Smooth muscle cell (in vitro differentiated cells): ENCODE data around the gene ARHGEF11. TPM values are rescaled to one million over a fixed set of nuclear protein-coding genes. Genes with fewer than 3 reads are reported as not detected.

Experiments
- DNase-seq: peaks from one replicate; lab custom pipeline; 2025; ENCODE audit not compliant: unreplicated experiment; lab: John Stamatoyannopoulos, UW
- H2AFZ ChIP-seq: fragments of 200-600 bp; sonication (generic); 2 replicates; pipeline ENCODE4 v1.6.0; 2016; ENCODE audit warnings: antibody characterized with exemption, low read depth, mild to moderate bottlenecking
- H3F3A ChIP-seq: fragments of 200-600 bp; sonication (generic); 2 replicates; pipeline ENCODE4 v1.6.0; 2017; ENCODE audit warnings: antibody characterized with exemption, low read depth
- H3K27ac ChIP-seq: fragments of 200-600 bp; sonication (generic); 2 replicates; pipeline ENCODE4 v1.5.1; 2016; ENCODE audit warnings: low read depth, mild to moderate bottlenecking
- H3K27me3 ChIP-seq: fragments of 200-600 bp; sonication (generic); 2 replicates; pipeline ENCODE4 v1.6.1; 2016; ENCODE audit warnings: low read depth, mild to moderate bottlenecking
- H3K36me3 ChIP-seq: fragments of 200-600 bp; sonication (generic); 2 replicates; pipeline ENCODE4 v1.5.1; 2016; ENCODE audit warnings: low read depth
- H3K4me1 ChIP-seq: fragments of 200-600 bp; sonication (generic); 2 replicates; pipeline ENCODE4 v1.5.1; 2016; ENCODE audit warnings: low read depth
- H3K4me2 ChIP-seq: fragments of 200-600 bp; sonication (generic); 2 replicates; pipeline ENCODE4 v1.6.0; 2016; ENCODE audit warnings: mild to moderate bottlenecking
- H3K4me3 ChIP-seq: fragments of 200-600 bp; sonication (generic); 2 replicates; pipeline ENCODE4 v1.5.1; 2016; ENCODE audit warnings: mild to moderate bottlenecking
- H3K79me2 ChIP-seq: fragments of 200-600 bp; sonication (generic); 2 replicates; pipeline ENCODE4 v1.6.0; 2016; ENCODE audit warnings: low read depth, mild to moderate bottlenecking
- H3K9ac ChIP-seq: fragments of 200-600 bp; sonication (generic); 2 replicates; pipeline ENCODE4 v1.6.0; 2016; ENCODE audit warnings: low read depth
- H3K9me3 ChIP-seq: fragments of 200-600 bp; sonication (generic); replicated peaks from 2 replicates; pipeline ENCODE4 v1.5.1; 2016; ENCODE audit warnings: low read depth
- H4K20me1 ChIP-seq: fragments of 200-600 bp; sonication (generic); 2 replicates; pipeline ENCODE4 v1.6.0; 2016; ENCODE audit warnings: low read depth
- WGBS: methylation state at CpG from one replicate; pipeline ENCODE4 v1.1.7; 2016; ENCODE audit warnings: low lambda C conversion rate; 5-methylcytosine and 5-hydroxymethylcytosine counted together
- polyA plus RNA-seq: library from polyadenylated mRNA; unstranded; fragments of >200 nt; fragmentation: Nextera tagmentation; extraction: Ambion mirVana; gene quantifications from 2 replicates; pipeline ENCODE4 v1.2.1, GENCODE V29; 2016
- total RNA-seq: library from RNA; depleted of rRNA; stranded (reverse); fragments of >200 nt; gene quantifications from 2 replicates; pipeline ENCODE4 v1.2.3, GENCODE V29; 2014
- TF ChIP-seq, protein P1 (sequence below): fragments of 200-600 bp; sonication (generic); IDR thresholded peaks from 2 replicates; pipeline ENCODE4 v1.5.1; 2017; ENCODE audit warnings: borderline replicate concordance, mild to moderate bottlenecking, antibody characterized with exemption; ENCODE audit not compliant: insufficient read depth, poor library complexity, severe bottlenecking

ARHGEF11 gene
- total and polyA plus RNA-seq, 2 experiments from 2014 or later: 15.1 to 20.1 TPM

DNA sequence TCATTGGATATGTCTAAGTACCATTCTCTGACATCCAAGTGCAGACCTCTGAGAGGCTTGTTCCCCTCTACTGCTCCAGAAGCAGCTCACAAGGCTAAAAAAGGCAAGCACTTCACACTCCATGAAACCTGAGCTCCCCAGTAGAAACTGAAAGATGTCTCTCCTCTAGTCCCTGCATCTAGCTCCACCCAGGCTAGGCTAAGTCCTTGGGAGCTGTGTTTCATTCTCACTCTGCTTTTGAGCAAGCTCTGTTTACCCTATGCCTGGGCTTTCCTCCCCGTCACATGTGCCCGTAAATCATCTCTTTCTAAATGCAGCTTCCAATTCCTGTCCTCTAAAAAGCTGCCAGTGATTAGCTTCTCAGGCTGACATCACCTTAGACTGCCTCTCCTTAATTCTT lies 86.1 kb downstream of the ARHGEF11 start:
- WGBS: 44% methylated on average over 2 of the region's 2 CpGs
- H3K27ac ChIP-seq: no peak overlapping the region
- H2AFZ ChIP-seq: no peak overlapping the region
- no peaks in the 10 kb centered on the region for H3K9me3 ChIP-seq
- no peaks in the 10 kb centered on the region for H3F3A ChIP-seq
- H3K4me2 ChIP-seq: no peak overlapping the region
- no peak overlapping the region for H3K4me3 ChIP-seq
- no peaks in the 10 kb centered on the region for H4K20me1 ChIP-seq
- no peaks in the 10 kb centered on the region for H3K79me2 ChIP-seq
- no peak for DNase-seq
- H3K27me3 ChIP-seq: no peaks in the 10 kb centered on the region
- peaks cover 17% of the 10 kb centered on the region for H3K36me3 ChIP-seq
- TF ChIP-seq, protein P1, sequence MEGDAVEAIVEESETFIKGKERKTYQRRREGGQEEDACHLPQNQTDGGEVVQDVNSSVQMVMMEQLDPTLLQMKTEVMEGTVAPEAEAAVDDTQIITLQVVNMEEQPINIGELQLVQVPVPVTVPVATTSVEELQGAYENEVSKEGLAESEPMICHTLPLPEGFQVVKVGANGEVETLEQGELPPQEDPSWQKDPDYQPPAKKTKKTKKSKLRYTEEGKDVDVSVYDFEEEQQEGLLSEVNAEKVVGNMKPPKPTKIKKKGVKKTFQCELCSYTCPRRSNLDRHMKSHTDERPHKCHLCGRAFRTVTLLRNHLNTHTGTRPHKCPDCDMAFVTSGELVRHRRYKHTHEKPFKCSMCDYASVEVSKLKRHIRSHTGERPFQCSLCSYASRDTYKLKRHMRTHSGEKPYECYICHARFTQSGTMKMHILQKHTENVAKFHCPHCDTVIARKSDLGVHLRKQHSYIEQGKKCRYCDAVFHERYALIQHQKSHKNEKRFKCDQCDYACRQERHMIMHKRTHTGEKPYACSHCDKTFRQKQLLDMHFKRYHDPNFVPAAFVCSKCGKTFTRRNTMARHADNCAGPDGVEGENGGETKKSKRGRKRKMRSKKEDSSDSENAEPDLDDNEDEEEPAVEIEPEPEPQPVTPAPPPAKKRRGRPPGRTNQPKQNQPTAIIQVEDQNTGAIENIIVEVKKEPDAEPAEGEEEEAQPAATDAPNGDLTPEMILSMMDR: no peak
- H3K4me1 ChIP-seq: no peaks in the 10 kb centered on the region
- H3K9ac ChIP-seq: no peak overlapping the region

DNA sequence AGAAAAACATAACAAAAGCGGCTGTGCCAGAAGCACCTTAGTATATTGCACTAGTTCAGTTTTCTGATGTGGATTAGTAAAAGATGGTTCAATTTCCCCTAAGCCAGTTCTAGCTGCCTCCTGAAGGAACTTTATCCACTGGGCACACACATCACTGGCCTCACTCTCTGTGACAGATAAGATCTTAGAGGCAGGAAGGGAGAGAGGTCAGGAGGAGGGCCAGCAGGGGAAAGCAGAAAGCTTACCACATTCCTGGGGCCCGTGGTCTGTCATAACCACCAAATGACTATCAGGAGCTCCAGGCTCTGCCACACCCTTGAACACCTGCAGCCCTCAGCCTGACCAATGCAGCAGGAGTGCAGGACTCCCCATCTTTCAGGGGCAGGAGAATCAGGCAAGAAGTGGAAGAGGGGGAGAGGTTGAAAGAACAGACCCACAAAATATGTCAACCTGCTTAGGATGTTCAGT lies 87.3 kb downstream of the ARHGEF11 start:
- no peaks in the 10 kb centered on the region for H3K4me1 ChIP-seq
- no peak overlapping the region for H3K4me2 ChIP-seq
- no peak overlapping the region for H3K4me3 ChIP-seq
- no peaks in the 10 kb centered on the region for H3F3A ChIP-seq
- no peak overlapping the region for H3K9ac ChIP-seq
- no peak for DNase-seq
- TF ChIP-seq, protein P1: no peak
- no peak overlapping the region for H2AFZ ChIP-seq
- no peaks in the 10 kb centered on the region for H3K79me2 ChIP-seq
- H3K9me3 ChIP-seq: no peaks in the 10 kb centered on the region
- H3K36me3 ChIP-seq: peaks cover 17% of the 10 kb centered on the region
- no peaks in the 10 kb centered on the region for H3K27me3 ChIP-seq
- WGBS: 71% methylated on average over 2 of the region's 2 CpGs
- H3K27ac ChIP-seq: no peak overlapping the region
- no peaks in the 10 kb centered on the region for H4K20me1 ChIP-seq

DNA sequence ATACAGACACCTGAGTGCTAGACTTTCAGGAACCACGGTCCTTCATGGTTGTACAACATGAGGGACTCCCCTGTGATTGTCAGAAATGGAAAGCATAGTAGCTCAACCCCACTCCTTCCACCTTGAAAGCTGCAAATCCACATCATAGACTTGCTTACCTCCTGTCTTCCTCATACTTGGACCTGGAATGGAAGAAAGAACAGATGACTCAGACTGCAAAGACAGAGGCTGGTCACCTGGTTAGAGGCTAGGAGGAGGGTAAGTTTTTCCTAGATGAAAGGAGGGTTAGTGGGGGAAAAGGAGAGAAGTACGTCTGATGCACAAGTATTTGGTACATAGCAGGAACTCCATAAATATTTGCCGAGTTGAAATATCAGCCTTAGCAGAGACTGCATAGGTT lies 87.9 kb downstream of the ARHGEF11 start:
- Histone ChIP-seq H3K9me3 (no peaks in the 10 kb centered on the region), H3F3A (no peaks in the 10 kb centered on the region), H3K79me2 (no peaks in the 10 kb centered on the region), H3K36me3 (peaks cover 17% of the 10 kb centered on the region), H3K4me1 (no peaks in the 10 kb centered on the region), H3K4me3 (no peak overlapping the region), H2AFZ (no peak overlapping the region), H3K27me3 (no peaks in the 10 kb centered on the region), H3K4me2 (no peak overlapping the region), H3K9ac (no peak overlapping the region), H4K20me1 (no peaks in the 10 kb centered on the region), H3K27ac (no peak overlapping the region)
- TF ChIP-seq, protein P1: no peak
- DNase-seq: no peak
- 96% methylated on average over 3 of the region's 3 CpGs for WGBS

DNA sequence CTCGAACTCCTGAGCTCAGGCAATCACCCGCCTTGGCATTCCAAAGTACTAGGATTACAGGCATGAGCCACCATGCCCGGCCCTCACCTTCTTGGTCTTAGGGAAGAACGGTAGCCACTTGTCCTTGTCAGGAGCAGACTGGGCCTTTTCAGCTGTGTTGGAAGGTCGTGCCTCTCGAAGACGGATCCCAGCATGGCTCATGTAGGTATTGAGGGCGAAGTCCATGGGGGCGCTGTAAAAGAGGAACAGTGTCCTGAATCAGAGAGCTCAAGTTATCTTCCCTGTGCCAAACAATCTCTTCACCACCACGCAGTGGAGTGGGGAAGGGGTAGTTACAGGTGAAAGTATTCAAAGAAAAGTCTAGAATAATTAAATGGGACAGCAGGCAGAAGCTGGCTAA lies 89.2 kb downstream of the ARHGEF11 start:
- H2AFZ ChIP-seq: no peak overlapping the region
- TF ChIP-seq, protein P1: no peak
- H3K4me2 ChIP-seq: no peak overlapping the region
- no peaks in the 10 kb centered on the region for H3K79me2 ChIP-seq
- no peaks in the 10 kb centered on the region for H3F3A ChIP-seq
- no peaks in the 10 kb centered on the region for H3K4me1 ChIP-seq
- no peak overlapping the region for H3K4me3 ChIP-seq
- H3K27ac ChIP-seq: no peak overlapping the region
- H3K9me3 ChIP-seq: no peaks in the 10 kb centered on the region
- no peaks in the 10 kb centered on the region for H4K20me1 ChIP-seq
- no peak for DNase-seq
- no peaks in the 10 kb centered on the region for H3K27me3 ChIP-seq
- WGBS: 97% methylated on average over 10 of the region's 10 CpGs
- peaks cover 9% of the 10 kb centered on the region for H3K36me3 ChIP-seq
- no peak overlapping the region for H3K9ac ChIP-seq
